GM13977 (cell line): ENCODE measurements around the gene ITGA5.

Experiments used
- DNase-seq: peaks from one replicate; pipeline ENCODE4 v3.0.0; 2012; ENCODE audit warnings: low spot score
- in situ Hi-C: fragments of 300-500 bp; cut with MboI; formaldehyde crosslinking; loops from one replicate; pipeline ENCODE4 v1.12.0; 2022; ENCODE audit warnings: low sequenced_read_pairs, low pct_unique_long_range_greater_than_20kb, mixed read lengths, inconsistent platforms; ENCODE audit not compliant: unreplicated experiment
- TF ChIP-seq, protein P1 (sequence below): IDR thresholded peaks from 2 replicates; pipeline ENCODE4 v1.5.1; 2012; ENCODE audit warnings: mild to moderate bottlenecking, control low read depth; ENCODE audit not compliant: insufficient read depth; ENCODE audit errors: extremely low read depth, missing control alignments

Gene ITGA5

DNA sequence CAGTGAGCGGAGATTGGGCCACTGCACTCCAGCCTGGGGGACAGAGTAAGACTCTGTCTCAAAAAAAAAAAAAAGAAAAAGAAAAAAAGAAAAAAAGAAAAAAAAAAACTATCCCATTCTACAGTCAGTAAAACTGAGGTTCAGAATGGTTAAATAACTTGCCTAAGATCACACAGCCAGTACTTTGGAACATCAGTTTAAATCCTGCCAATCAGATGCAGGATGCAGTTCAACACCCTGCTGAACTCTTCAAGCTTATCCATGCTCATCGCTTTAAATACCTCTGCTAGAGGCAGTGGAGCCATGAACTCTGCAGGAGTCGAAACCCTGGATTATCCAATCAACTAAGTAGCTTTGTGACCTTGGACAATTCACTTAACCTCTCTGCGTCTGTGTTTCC lies 37.9 kb downstream of the ITGA5 start:
- TF ChIP-seq, protein P1, sequence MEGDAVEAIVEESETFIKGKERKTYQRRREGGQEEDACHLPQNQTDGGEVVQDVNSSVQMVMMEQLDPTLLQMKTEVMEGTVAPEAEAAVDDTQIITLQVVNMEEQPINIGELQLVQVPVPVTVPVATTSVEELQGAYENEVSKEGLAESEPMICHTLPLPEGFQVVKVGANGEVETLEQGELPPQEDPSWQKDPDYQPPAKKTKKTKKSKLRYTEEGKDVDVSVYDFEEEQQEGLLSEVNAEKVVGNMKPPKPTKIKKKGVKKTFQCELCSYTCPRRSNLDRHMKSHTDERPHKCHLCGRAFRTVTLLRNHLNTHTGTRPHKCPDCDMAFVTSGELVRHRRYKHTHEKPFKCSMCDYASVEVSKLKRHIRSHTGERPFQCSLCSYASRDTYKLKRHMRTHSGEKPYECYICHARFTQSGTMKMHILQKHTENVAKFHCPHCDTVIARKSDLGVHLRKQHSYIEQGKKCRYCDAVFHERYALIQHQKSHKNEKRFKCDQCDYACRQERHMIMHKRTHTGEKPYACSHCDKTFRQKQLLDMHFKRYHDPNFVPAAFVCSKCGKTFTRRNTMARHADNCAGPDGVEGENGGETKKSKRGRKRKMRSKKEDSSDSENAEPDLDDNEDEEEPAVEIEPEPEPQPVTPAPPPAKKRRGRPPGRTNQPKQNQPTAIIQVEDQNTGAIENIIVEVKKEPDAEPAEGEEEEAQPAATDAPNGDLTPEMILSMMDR = no peak
- in situ Hi-C loops = no loop called here
- DNase-seq = no peak

DNA sequence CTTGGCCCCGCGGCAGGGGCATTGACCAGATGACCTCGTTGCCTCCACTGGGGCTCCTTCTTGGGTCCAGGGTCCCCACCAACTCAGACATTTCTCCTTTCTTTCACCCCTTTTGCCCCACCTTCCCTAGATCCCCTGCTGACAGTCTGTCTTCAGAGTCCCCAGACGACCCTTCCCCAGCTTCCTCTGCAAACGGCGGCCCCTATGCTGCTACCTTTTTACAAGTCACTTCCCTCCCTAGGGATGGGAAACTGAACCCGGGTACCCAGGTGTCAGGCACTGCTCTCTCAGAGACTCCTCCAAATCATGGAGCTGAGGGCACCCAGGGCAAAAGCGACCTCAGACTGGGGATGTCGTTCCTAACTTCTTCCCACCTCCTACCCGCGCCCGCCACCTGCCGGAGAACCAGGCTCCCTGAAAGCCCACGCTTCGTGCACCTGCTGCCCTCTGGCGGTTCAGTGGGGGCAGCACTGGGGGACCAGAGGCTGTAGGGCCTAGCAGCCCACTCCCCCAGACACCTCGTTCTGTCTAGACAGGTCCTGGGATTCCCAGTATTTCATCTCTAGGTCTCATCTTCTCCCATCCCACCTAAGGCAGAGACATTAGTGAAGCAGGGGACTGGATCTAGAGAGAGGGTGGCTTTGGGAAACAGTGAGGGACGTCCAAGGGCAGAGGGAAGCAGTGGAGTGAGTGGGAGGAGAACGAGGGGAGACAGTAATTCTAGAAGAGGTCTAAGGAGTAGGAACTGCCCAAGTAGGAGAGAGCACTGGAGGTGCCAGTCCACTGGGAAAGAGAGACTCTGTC lies 39.5 kb downstream of the ITGA5 start:
- in situ Hi-C loops = no loop called here
- DNase-seq = peak; percentile 95

DNA sequence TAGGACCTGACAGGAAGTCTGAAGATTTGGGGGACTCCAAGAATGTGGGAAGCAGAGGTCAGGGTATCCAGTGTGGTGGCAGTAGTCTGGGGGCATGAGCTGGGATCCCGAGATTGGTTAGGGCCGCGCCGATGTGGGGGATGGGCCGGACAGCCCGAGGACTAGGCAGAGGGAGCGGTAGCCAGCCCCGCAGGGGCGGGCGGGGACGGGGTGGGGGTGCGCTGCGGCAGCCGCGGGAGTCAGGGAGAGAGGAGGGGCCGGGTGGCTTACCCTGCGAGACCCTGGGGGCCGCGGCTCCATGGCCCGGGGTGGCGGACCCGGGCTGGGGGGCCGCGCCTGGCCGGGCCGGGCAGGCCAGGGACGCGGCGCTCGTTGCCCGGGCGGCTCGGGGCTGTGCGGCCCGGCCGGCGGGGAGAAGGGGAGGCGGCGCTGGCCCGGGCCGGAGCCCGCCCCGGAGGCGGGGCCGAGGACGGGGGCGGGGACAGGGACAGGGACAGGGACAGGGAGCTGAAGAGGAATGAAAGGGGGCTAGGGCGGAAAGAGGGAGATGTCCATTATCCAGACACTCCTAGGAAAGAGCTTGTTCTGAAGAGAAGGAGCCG lies 40.2 kb downstream of the ITGA5 start:
- DNase-seq = no peak
- in situ Hi-C loops = no loop called here
- TF ChIP-seq, protein P1 = no peak

More for the DNA sequence above, 39.5 kb downstream of the ITGA5 start:
- TF ChIP-seq, protein P1 = peak; percentile 100

DNA sequence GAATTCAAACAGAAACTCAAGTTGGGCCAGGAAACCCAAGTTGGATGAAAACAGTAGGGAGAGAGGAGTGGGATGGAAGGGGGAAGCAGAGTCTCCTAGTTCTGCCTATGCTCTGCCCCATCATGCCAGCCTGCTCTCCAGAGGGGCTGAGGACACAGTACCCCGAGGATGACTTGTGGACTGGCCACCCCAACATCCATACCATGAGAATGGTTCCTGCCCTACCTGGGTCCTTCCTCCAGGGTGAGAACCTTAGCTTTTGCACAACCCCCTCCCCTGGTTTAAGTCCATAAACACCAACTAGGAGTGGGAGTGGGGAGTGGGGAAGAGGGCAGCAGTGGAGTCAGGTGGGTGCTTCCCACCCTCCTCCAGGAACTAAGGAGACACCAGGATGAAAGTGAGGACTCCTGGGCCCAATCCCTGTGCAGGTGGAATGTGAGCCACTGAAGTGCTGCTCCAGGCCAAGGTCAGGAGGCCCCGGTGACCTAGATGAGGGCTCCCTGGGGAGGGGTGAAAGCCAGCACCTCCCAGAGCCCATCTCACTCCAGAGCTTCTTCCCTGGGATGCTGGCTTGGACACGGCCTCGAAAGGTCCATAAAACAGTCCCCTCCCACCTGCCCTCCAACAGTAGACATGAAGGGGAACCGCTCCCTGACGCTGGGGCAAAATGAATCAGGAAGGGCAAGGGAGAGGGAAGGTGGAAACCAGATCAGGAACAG lies 41.1 kb downstream of the ITGA5 start:
- in situ Hi-C loops = no loop called here
- no peak for DNase-seq
- TF ChIP-seq, protein P1 = no peak

DNA sequence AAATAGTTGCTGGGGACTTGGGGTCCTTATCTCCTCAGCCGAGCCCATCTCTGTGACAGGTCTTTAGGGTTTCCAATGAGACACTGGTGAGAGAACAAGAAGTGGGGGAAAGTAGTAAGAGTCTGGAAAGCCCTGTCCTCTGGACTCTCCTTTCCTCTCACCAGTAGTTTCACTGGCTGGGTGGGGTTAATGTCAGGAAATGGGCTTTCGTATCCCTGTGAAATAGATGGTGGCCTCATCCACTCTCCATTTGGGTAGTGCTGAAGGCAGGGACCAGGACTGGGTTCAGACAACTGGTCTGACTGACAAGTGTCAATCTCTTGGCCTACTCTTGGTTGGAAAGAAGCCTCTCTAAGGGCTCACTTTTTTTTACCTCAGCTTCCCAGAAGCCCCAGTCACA lies 42.1 kb downstream of the ITGA5 start:
- DNase-seq = no peak
- in situ Hi-C loops = no loop called here
- TF ChIP-seq, protein P1 = no peak

DNA sequence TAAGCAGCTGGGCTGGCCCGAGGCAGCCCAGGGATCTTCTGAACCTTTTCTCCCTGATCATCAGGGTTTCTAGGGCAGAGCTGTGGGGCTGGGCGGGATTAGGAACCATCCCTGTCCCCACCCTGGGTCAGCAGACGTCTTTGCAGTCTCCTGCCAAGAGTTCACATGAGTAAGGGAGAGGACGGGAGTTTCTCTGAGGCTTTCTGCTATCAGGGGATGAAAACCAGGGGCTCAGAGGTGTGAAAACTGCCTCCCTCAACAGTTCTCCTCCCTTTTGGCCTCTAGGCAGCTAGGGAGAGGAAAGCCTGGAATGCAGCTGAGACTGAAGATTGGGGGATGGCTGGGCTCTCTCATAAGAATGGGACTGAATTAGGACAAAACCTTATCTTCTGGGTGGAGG lies 42.5 kb downstream of the ITGA5 start:
- in situ Hi-C loops = no loop called here
- TF ChIP-seq, protein P1 = no peak
- no peak for DNase-seq
